GM21381 (cell line): ENCODE measurements around the gene SMG9.

Experiments
- ATAC-seq: cut with Tn5 transposase; IDR thresholded peaks from one replicate; pipeline ENCODE4 v1.9.1; 2021; ENCODE audit warnings: mild to moderate bottlenecking, moderate library complexity; ENCODE audit not compliant: unreplicated experiment

SMG9 gene

DNA sequence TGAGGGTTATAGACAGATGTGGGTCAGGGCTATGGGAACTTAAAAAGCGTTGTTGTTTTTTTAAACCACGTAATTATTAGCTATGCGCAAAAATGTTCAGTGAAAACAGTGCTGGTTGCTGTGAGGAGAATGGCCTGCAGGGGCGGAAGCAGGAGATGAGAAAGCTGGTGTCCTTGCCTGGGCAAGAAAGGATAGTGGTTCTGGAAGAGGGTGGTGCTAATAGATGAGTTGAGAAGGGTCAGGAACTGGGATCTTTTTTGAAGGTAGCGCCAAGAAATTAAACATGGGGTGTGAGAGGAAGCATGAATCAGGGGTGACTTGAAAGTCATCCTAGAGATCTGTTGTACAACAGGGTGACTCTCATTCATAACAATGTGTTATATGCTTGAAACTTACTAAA, 4.8 kb upstream of the SMG9 start:
- ATAC-seq, result no peak

GRCh38 chr19:43755256-43755801, 567 bp upstream of the SMG9 start:
- ATAC-seq, result peak; percentile 28

DNA sequence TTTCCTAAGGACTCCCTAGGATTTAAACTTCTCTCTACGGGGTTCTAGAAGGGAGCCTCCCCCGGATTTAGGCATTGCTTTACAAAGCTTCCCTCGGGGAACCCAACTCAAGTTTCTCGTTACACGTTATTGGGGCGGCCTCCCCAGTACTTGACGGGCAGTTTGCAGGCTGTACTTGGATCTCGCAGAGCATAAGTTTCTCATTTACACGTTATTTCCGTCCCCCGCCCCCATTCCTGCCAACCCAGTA, 584 bp downstream of the SMG9 start:
- no peak for ATAC-seq

GRCh38 chr19:43752287-43752875, 2.4 kb downstream of the SMG9 start:
- no peak for ATAC-seq

- ATAC-seq, result no peak
These were observed 3.1 kb downstream of the SMG9 start for GRCh38 chr19:43751466-43752220.

DNA sequence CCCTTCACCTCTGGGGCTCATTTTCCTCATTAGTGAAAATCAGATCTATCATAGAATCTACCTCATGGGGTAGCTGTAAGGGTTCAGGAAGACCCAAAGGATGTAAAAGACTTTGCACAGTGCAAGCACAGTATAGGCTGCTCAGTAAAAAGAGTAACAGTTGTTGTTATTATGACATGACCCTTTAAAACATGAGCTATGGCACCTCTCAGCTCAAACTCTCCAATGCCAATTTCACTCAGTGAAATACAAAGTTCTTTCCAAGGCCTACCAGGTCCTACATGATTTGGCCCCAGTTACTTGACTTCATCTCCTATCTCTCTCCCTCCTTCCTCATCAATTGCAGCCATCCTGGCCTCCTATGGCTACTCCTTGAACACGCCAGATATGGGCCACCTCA, 4.9 kb downstream of the SMG9 start:
- no peak for ATAC-seq

DNA sequence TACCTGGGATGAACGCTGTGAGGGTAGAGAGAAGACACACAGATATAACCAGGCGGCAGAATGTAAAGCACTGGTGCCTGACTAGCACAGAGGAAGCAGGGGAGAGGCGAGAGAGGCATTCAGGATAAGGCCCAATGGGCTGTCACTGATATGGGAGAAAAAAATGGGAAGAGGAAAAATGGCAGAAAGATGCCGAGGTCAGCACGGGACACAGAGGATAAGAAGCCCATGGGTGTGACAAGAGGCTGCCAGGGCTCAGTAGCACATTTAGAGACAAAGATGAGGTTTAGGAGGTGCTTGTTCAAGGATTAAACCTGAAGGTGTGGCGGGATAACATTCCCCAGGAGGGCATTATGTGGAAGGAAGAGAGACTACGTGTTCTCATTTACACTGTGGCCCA, 5.6 kb downstream of the SMG9 start:
- ATAC-seq, result no peak

GRCh38 chr19:43748685-43749084, 6.1 kb downstream of the SMG9 start:
- ATAC-seq, result no peak

GRCh38 chr19:43748205-43748594, 6.6 kb downstream of the SMG9 start:
- ATAC-seq, result no peak

DNA sequence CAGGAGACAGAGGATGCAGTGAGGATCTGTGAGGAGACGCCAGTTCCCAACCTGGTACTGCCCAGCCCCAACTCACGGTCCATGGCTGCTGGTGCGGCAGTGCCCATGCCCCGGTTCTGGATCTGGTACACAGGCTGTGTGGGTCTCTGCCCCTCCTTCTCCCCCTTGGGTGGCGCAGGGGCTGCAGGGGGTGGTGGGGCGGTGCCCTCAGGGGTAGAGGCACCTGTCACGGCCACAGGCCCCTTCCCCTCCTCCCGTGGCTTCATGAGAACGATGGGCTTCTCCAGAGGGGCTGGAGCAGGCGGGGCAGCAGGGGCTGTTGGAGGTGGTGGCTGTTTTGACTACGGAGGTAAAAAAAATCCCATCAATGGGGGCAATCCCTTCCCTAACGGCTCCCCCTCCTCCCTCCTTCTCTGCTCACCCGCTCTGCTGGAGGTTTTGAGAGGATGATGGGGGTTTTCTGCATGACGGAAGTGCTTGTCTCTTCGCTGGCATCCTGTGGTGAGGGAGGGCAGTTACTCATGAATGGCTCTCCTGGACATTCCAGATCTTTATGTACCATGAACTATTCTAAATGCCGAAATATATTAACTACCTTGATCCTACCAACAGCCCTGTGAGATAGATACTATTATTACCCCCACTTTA, 7.1 kb downstream of the SMG9 start:
- no peak for ATAC-seq

- ATAC-seq, result no peak
These were observed 11.7 kb downstream of the SMG9 start for GRCh38 chr19:43743059-43743458.

DNA sequence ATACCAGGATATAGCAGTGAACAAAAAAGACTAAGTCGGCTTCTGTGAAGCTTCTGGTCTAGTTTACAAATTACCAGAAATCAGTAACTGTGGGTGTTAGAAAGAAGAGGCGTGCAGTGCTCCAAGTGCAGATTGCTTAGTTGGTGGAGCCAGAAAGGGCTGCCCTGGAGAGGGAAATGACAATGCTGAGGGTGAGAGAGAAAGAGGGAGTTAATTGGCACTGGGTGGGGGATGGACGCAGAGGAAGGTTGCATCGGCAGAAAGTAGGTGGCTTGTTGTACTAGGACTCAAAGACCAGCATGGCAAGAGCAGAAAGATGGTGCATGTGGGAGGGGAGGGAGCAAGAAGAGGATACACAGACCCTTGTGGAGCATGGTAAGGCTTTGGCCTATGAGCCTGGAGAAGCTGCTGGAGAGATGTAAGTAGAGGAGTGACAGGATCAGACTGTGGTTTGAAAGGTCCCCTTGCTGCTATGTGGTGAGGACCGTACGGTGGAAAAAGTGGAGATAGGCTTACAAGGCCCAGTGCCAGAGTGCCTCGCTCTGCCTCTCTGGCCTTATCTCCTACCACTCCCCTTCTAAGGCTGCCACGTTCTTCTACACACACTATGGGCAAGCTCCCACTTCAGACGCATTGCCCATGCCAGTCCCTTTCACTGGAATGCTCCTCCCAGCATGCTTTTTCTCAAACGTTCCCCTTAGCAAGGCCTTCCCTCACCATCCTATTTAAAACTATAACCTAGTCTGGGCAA, 13.5 kb downstream of the SMG9 start:
- ATAC-seq, result no peak

DNA sequence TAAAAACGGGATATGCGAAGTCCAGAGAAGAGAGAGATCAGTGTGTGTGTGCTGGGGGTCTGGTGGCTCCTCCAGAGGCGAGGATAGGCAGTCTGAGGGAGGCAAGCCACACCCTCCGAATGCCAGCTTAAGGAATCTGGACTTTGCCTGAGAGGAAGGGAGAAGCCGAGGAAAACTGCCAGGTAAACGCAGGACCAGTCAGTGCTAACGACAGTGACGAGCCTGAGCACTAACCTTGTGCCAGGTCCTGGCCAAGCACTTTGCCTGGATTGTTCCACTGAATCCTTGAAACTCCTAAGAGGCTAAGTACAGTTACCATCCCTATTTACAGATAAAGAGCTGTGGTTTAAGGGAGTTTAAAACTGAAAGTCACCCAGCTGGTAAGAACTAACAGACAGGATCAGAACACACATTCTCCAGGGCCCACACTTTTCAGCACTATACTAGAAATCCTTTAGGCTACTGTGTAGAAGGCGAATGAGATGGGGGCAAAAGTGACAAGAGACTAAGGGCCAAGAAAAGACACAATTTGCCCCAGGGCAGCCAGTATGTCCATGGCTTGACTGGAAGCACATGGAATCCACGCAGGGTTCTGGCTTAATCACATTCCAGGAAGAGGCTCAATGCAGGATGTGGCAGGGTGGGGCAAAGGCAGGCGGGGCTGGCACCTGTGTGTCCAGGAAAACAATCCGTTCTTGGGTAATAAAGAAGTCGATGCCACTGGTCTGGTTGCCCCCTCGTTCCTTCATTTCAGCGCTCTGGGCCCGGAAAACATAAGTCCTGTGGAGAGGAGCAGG, 15.1 kb downstream of the SMG9 start:
- ATAC-seq, result no peak

DNA sequence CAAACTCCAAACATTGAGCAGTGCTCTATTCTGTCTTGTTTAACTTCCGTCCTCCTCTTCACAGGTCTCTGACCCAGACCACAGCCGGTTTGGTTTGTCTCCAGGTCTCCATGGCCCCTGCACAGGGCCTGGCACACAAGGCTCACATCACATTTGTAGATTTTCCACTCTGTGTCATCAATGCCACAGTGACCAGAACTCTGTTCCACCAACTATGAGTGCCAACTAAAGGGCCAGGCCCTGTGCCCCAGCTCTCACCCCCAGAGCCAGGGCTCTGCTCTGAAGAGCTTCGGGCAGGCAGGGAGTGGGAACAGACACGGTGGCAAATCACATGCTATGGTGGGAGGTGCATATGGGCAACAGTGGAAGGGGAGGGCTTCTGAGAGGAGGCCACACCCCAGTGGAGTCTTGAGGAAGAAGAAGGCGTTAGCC, 16.0 kb downstream of the SMG9 start:
- no peak for ATAC-seq

- ATAC-seq, result no peak
These were observed 18.8 kb downstream of the SMG9 start for GRCh38 chr19:43735957-43736356.

DNA sequence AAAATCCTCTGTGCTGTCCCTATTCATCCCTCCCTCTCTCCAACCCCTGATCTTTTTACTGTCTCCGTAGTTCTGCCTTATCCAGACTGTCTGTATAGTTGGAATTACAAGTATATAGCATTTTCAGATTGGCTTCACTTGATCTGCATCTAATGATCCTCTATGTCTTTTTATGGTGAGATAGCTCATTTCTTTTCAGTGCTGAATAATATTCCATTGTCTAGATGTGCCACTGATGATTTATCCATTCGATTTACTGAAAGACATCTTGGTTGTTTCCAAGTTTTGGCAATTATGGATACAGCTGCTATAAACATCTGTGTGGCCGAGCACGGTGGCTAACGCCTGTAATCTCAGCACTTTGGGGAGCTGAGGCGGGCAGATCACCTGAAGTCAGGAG, 19.7 kb downstream of the SMG9 start:
- no peak for ATAC-seq

- ATAC-seq, result no peak
These were observed 22.9 kb downstream of the SMG9 start for GRCh38 chr19:43731846-43732245.

DNA sequence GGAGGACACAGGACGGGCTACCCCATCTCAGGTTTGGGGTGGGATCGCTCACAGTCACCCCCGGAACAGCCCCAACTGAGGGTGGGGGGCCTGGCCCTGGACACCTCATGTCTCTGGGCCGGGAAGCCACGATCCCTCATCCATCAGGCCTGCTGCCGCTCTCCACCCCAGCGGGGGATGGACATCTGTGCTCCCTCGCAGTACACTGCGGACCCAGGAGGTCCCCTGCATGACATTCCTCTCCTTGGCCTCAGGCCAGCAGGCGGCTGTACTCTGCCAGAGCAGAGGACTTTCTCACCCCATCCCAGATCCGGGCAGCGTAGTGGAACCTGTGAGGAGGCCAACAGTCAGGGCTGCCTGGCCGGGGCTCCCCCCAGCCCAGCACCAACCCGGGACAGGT, 23.4 kb downstream of the SMG9 start:
- no peak for ATAC-seq

- ATAC-seq, result no peak
These were observed 24.8 kb downstream of the SMG9 start for GRCh38 chr19:43729919-43730318.

GRCh38 chr19:43727593-43727853, 27.2 kb downstream of the SMG9 start:
- ATAC-seq, result no peak
